Loucy (cell line): ENCODE measurements around the gene RAB24.

Experiments
- H2AFZ ChIP-seq: fragments of 200-600 bp; sonication (generic); 2 replicates; pipeline ENCODE4 v1.6.0; 2016; ENCODE audit warnings: antibody characterized with exemption, mild to moderate bottlenecking, low read length, moderate library complexity
- H3F3A ChIP-seq: fragments of 200-600 bp; 2 replicates; pipeline ENCODE4 v1.6.0; 2016; ENCODE audit warnings: antibody characterized with exemption, low read depth, mild to moderate bottlenecking
- H3K27me3 ChIP-seq: fragments of 200-600 bp; sonication (generic); 2 replicates; pipeline ENCODE4 v1.6.1; 2014; ENCODE audit warnings: low read length, mild to moderate bottlenecking; ENCODE audit not compliant: insufficient read depth, poor library complexity, severe bottlenecking
- H3K36me3 ChIP-seq: fragments of 200-600 bp; sonication (generic); 2 replicates; pipeline ENCODE4 v1.6.1; 2016; ENCODE audit warnings: low read length; ENCODE audit not compliant: insufficient read depth
- H3K4me1 ChIP-seq: fragments of 200-600 bp; sonication (generic); 2 replicates; pipeline ENCODE4 v1.5.1; 2014; ENCODE audit warnings: low read length, mild to moderate bottlenecking; ENCODE audit not compliant: insufficient read depth, poor library complexity, severe bottlenecking
- H3K4me2 ChIP-seq: fragments of 200-600 bp; sonication (generic); 2 replicates; pipeline ENCODE4 v1.6.0; 2014; ENCODE audit warnings: antibody characterized with exemption, low read length, low read depth, mild to moderate bottlenecking; ENCODE audit not compliant: poor library complexity, severe bottlenecking
- H3K4me3 ChIP-seq: fragments of 200-600 bp; sonication (generic); 2 replicates; pipeline ENCODE4 v1.5.1; 2014; ENCODE audit warnings: low read length, mild to moderate bottlenecking, mixed read lengths; ENCODE audit not compliant: poor library complexity, severe bottlenecking
- H3K79me2 ChIP-seq: fragments of 200-600 bp; sonication (generic); 2 replicates; pipeline ENCODE4 v1.6.1; 2014; ENCODE audit warnings: low read length; ENCODE audit not compliant: insufficient read depth
- H3K9ac ChIP-seq: fragments of 200-600 bp; sonication (generic); 2 replicates; pipeline ENCODE4 v1.6.0; 2014; ENCODE audit warnings: mild to moderate bottlenecking, low read depth, low read length, moderate library complexity; ENCODE audit not compliant: poor library complexity, severe bottlenecking
- H3K9me2 ChIP-seq: fragments of 200-600 bp; sonication (generic); replicated peaks from 2 replicates; pipeline ENCODE4 v1.6.1; 2016; ENCODE audit warnings: low read depth, low read length, mixed read lengths
- H3K9me3 ChIP-seq: fragments of 200-600 bp; sonication (generic); 2 replicates; pipeline ENCODE4 v1.6.1; 2014; ENCODE audit warnings: mild to moderate bottlenecking, antibody characterized with exemption, low read length, low read depth; ENCODE audit not compliant: insufficient read depth
- H4K20me1 ChIP-seq: fragments of 200-600 bp; sonication (generic); 2 replicates; pipeline ENCODE4 v1.6.0; 2014; ENCODE audit warnings: antibody characterized with exemption, low read length, mild to moderate bottlenecking; ENCODE audit not compliant: insufficient read depth, poor library complexity, severe bottlenecking
- CTCF ChIP-seq: fragments of 200-600 bp; sonication (generic); conservative IDR thresholded peaks from 2 replicates; pipeline ENCODE4 v1.5.1; 2014; ENCODE audit warnings: mild to moderate bottlenecking, antibody characterized with exemption, low read length
- EZH2phosphoT487 ChIP-seq: fragments of 200-600 bp; IDR thresholded peaks from 2 replicates; pipeline ENCODE4 v1.6.1; 2018; ENCODE audit warnings: antibody characterized with exemption, mild to moderate bottlenecking, moderate library complexity, borderline replicate concordance

Gene RAB24

GRCh38 chr5:177299697-177300096, 3.8 kb downstream of the RAB24 start:
- Histone ChIP-seq H4K20me1 (peaks cover 6% of the 10 kb centered on the region), H2AFZ (no peak overlapping the region), H3K9ac (peak overlapping the region; percentile 65), H3K36me3 (peaks cover 13% of the 10 kb centered on the region; the same call in 1 of the 2 replicates), H3K4me3 (no peak overlapping the region), H3K4me1 (peaks cover 41% of the 10 kb centered on the region), H3K79me2 (peaks cover 31% of the 10 kb centered on the region), H3K4me2 (peak overlapping the region; percentile 84), H3K9me2 (no peaks in the 10 kb centered on the region), H3K9me3 (no peaks in the 10 kb centered on the region), H3K27me3 (no peaks in the 10 kb centered on the region), H3F3A (no peaks in the 10 kb centered on the region)
- no peak for TF ChIP-seq EZH2phosphoT487
- no peak for TF ChIP-seq CTCF

- Histone ChIP-seq H4K20me1 (peaks cover 2% of the 10 kb centered on the region), H3K4me1 (peaks cover 41% of the 10 kb centered on the region), H3K9ac (no peak overlapping the region), H3K4me3 (no peak overlapping the region), H2AFZ (no peak overlapping the region), H3K27me3 (no peaks in the 10 kb centered on the region), H3F3A (no peaks in the 10 kb centered on the region), H3K79me2 (peaks cover 16% of the 10 kb centered on the region; the same call in 1 of the 2 replicates), H3K36me3 (peaks cover 29% of the 10 kb centered on the region; the same call in 1 of the 2 replicates), H3K4me2 (no peak overlapping the region), H3K9me2 (no peaks in the 10 kb centered on the region), H3K9me3 (no peaks in the 10 kb centered on the region)
- no peak for TF ChIP-seq EZH2phosphoT487
- no peak for TF ChIP-seq CTCF
These were observed 5.6 kb downstream of the RAB24 start for GRCh38 chr5:177297922-177298321.

- Histone ChIP-seq H3K79me2 (peaks cover 3% of the 10 kb centered on the region; the same call in 1 of the 2 replicates), H3K4me2 (peak overlapping the region; percentile 60), H3K4me1 (peaks cover 36% of the 10 kb centered on the region), H3K4me3 (peak overlapping the region; percentile 12), H3K36me3 (peaks cover 42% of the 10 kb centered on the region; the same call in 1 of the 2 replicates), H3K27me3 (no peaks in the 10 kb centered on the region), H3K9me3 (no peaks in the 10 kb centered on the region), H3K9me2 (no peaks in the 10 kb centered on the region), H3K9ac (peak overlapping the region; percentile 60), H2AFZ (no peak overlapping the region), H3F3A (no peaks in the 10 kb centered on the region), H4K20me1 (peaks cover 2% of the 10 kb centered on the region)
- TF ChIP-seq CTCF (no peak), EZH2phosphoT487 (no peak)
These were observed 6.9 kb downstream of the RAB24 start for GRCh38 chr5:177296581-177296980.
